Measurements from ENCODE around the gene DOCK9.
"Not testable (repeated sequence)": the region's sequence is repeated elsewhere in the genome, so short reads cannot be mapped to it uniquely, and the experiment has no call there.

DOCK9 gene

DNA sequence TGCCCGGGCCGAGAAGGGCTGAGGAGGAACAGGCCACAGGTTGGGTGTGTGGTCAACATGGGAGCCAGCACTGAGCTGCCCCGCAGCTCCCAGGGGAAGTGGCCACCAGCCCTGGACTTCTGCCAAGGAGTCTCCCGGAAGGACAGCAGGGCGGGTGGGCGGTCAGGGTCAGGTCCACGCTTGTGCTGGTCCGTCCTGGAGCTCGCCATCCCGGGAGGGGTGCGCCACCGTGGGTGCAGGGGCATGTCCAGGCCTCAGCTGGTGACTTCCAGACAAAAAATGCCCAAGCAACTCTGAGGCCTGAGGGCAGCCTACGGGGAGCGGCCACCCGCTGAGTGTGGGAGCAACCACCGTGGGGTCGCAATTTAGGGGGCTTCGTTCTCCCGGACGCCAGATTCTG, 203.9 kb downstream of the DOCK9 start:
- no peak for DNase-seq (ENCODE audit: low spot score)

DNA sequence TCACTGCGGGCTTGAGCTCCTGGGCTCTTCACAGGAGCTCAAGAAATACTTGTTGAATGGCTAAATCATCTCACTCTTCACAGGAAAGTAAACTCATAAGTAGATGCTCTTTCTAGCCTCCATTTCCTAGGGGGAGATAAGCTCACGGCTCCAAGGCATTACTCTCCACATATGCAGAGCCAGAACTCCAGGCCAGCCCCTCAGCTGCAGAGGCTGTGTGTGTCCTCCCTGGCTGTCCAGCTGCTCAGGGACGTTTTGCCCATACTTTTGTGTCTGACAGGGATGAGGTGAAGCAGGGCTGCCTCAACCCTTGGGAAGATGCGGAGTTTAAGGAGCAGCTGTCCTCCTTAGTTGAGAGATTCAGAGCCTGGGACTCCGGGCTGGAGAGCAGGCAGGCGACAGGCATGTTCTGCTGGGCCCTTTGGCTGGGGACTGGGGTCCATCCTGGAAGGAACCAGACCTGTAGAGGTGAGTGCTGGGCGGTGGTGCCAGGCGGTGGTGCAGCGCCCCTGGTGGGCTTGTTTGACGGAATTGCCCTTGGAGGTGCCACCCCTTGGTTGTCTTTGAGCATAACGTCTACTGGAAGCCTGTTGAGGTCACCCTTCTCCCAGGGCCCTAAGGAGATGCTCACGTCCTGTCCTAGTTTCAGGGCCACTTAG, 204.9 kb downstream of the DOCK9 start:
- DNase-seq (ENCODE audit: low spot score): no peak

DNA sequence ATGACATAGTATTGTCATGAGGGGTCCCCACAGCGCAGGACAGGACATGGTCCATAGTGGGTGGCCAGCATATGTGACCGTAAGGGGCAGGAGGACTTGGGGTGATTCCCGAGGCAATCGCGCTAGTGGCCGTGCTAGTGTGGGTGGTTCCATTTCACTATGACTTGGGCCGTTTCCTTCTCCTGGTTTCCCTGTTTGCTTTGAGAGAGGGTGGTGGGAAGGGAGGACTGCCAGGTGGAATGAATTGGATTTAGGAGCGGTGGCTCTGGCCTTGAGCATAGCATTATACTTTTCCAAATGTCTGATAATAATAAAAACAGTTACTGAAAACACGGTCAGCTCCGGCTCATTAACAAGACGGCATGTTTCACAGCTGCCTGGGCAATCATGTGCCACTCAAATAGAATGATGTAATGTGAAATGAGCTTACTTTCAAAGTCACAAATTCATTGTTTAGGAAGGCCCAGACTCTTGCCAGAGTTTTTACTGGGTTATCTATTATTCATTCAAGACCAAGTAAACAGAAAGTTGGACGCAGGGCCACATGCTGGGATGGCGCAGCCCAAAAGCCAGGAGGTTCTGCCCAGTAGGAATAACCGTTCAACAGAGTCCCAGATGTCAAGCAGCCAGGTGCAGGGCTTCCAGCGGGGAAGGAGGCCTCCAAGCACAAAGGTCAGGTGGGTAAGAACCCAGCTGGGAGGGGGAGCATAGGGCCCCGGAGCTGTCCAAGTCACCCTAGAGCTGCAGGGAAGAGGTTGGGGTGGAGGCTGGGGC, 205.8 kb downstream of the DOCK9 start:
- DNase-seq (ENCODE audit: low spot score): no peak

DNA sequence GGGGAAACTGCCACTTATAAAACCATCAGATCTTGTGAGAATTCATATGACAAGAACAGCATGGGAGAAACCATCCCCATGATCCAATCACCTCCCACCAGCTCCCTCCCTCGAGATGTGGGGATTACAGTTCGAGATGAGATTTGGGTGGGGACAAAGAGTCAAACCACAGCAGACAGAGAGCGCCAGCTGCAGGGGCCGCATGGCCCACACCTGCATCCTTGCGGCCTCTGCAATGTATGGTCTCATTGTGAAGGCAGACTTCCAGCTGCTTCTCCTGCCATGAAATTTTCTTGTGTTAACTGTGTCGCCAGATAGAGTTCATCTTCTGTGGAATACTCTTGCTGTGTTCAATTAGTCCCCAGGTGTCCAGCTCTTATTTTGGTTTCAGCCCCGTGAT, 208.1 kb downstream of the DOCK9 start:
- DNase-seq (ENCODE audit: low spot score): no peak

DNA sequence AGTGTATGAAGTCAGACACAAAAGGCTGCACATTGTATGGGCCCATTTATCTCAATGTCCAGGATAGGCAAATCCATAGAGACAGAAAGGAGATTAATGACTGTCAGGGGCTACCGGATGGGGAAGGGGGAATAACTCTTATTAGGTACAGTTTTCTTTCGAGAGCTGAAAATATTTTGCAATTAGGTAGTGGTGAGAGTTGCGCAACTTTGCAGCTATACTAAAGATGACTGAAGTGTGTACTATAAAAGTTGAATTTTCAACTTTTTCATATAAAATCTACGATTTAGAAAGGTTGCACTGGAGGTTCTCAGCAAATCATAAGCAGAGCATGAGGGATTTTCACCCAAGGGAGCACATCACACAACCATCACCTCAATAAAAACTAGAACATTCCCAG, 209.3 kb downstream of the DOCK9 start:
- no peak for DNase-seq (ENCODE audit: low spot score)

DNA sequence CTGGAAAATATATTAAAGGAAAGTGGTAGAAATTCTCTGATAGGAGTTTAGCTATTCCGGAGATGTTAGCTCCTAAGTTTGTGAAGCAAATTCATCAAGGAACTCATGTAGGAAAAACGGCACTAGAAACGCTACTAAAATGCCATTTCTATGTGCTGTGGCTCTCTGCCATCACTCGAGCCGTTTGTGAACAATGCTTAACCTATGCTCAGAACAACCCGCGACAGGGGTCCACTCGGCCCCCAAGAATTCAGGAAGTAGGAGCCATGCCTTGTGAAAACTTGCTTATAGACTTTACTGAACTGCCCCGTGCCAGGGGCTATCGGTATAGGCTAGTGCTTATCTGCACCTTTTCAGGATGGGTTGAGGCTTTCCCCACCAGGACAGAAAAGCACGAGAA, 211.2 kb downstream of the DOCK9 start:
- no peak for DNase-seq (ENCODE audit: low spot score)

DNA sequence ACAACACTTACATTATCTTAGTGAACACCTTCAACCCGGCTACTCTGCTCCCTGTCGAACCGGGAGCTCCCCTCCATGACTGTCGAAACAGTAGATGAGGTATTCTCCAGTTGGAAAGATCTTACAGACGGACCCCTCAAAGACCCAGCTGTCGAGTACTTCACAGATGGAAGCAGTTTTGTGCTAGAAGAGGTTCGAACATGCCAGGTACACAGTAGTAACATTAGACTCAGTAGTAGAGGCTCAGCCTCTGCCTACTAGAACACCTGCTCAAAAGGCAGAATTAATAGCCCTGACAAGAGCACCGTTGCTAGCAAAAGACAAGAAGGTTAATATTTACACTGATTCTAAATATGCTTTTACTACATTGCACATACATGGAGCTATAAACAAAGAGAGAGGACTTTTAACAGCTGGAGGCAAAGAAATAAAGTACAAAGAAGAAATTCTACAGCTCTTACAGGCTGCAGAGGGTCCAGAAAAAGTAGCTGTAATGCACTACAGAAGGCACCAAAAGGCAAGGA, 211.8 kb downstream of the DOCK9 start:
- DNase-seq (ENCODE audit: low spot score): no peak

DNA sequence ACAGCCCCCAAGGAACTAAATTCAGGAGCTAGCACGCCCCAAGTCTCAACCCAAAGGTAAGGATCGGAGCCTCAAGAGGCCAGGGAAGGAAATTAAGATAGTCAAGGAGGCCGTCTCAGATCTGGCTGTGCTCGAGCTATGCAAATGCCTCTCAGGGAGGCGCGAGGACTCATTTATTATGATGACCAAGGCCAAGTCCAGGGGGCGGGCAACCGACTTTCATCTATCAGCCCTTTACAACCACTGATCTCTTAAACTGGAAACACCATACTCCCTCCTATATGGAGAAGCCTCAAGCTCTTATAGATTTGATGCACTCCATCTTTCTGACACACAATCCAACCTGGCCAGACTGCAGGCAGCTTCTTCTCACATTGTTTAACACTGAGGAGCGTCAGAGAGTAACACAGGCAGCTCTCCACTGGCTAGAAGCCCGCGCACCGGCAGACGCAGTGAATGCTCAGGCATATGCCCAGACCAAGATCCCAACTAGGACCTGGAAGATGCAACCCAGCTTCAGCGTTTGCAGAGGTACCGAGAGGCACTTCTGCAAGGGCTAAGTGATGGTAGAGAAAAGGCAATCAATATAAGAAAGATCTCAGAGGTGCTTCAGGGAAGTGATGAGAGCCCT, 215.8 kb downstream of the DOCK9 start:
- DNase-seq (ENCODE audit: low spot score): no peak

DNA sequence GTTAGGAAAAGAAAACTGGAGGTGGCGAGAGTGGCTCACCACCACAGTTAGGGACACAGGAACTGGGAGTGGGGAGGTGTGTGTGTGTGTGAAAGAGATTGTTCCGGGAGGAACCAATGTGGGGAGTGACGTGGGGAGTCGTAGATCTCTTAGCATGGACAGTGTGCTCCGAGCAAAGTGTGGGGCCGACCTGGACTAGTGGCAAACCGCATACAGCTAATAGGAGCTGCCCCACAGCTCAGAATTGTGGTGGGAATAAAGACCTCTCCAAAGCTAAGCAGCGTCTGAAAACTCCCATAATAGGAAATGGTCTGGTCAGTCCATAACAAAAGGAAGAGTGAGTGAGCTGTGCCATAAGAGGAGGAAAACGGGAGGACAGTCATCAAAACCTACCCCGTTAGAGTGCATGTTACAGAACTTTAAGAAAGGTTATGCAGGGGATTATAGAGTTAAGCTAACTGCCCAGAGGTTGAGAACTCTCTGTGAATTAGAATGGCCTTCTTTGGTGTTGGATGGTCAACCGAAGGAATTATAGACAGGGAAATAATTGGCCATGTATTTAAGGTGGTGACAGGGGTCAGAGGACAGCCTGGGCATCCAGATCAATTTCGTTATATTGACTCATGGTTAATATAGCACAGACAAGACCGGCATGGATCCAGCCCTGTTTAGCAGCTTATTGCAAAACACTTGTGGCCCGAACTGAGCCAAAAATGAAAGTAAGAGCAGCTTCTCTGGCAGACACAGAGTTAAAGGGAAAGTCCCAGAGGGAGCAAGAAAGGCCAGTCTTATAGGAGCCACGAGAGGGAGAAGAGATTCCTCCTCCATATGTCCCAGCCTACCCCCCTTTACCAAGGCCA, 216.5 kb downstream of the DOCK9 start:
- DNase-seq (ENCODE audit: low spot score): no peak

DNA sequence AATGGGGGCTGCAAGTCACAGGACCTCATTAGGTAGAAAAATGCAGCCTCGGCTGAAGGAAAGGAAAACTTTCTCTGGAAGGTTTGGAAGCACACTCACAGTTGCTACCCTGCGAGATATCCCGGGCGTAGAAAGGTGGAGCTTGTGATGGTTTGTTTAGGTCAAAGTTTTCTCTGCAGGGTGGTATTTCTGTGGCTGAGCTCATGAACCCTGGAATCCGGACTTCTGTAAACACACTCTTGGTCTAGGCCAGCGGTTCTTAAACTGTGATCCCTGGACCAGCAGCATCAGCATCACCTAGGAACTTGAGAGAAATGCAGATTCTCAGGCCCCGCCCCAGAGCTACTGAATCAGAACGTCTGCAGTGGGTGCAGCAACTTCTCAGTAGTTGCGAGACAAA, 222.1 kb downstream of the DOCK9 start:
- DNase-seq (ENCODE audit: low spot score): no peak

DNA sequence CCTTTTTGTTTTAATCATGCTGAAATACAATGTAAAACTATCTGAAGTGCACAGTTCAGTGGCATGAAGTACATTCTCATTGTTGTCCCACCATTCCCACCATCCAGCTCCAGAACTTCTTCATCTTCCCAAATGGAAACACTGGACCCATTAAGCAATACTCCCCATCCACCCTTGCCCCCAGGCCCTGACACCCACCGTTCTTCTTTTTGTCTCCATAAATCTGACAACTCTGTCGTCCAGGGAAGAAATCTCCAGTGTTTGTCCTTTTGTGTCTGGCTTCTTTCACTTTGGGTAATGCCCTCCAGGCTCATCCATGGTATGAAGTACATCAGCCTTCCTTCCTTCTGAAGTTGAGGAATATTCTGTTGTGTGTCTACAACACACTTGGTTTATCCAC, 222.7 kb downstream of the DOCK9 start:
- DNase-seq (ENCODE audit: low spot score): no peak

DNA sequence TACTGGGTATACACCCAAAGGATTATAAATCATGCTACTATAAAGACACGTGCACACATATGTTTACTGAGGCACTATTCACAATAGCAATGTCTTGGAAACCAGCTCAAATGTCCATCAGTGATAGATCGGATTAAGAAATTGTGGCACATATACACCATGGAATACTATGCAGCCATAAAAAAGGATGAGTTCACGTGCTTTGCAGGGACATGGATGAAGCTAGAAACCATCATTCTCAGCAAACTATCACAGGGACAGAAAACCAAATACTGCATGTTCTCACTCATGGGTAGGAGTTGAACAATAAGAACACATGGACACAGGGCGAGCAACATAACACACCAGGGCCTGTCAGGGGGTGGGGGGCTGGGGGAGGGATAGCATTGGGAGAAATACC, 223.4 kb downstream of the DOCK9 start:
- not testable (repeated sequence) for DNase-seq (ENCODE audit: low spot score)

DNA sequence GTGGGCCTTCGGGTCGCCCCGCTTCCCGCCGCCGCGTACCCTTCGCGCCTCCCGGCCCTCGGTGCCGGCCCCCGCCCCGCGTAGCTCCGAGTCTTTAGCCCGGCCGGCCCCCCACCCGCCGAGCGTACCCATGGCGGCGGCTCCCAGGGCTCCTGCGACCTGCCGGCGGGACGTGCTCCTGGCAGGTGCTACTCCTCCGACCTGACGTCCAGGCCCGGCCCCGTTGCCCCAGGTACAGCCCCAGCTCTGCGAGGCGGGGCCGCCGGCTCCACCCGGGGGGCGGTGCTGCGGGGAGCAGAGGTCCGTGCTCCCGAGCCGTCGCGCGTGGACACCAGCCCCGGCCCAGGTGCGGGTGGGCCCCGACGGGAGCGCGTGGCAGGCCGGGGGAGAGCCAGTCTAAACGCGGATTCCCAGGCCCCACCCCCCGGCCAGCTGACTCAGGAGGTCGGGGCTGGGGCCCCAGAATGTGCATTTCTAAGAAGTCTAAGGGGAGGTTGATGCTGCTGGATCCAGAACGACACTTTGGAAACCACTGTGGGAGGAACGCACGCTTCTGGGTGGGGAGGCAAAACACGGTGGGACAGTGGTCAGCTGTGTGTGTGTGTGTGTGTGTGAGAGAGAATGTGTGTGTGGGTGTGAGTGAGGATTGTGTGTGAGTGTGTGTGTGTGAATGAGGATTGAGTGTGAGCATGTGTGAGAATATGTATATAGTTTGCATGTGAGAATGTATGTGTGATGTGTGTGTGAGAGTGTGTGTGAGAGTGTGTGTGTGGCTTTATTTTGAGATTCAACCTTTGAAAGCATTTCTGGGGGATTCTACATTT, 225.2 kb downstream of the DOCK9 start, which contains the start of gene SLC15A1:
SLC15A1 (minus strand) TSS at position 206 of the 824 bp plus-strand sequence; CDS start at position 132, 74 bp downstream.
- DNase-seq (ENCODE audit: low spot score): no peak

DNA sequence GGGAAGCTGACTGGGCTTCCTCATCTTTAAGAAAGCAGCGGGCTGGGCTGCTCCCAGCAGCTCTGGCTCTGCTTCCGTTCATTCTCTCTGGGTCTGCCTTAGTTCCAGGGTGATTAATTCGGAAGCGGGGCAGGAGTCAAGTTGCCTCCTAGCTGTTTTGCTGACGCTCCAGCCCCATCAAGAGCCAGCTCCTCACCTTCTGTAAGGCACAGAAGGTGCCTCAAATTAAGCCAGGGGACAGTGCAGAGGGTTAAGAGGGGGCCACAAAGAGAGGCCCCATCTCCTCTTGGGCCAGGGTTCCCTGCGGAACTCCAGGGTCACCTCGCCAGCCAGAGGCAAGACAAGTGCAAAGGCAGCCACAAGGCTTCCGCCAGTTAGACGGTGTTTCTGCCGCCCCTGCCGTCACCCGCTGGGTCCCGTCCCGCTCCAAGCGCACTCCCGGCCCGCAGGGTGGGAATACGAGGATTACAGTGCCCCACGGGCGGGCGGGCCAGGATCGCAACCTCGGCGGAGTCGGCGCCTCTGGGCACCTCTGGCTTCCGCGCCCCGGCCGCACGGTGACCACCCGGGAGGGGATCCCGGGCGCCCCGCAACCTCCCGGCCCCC, 225.9 kb downstream of the DOCK9 start:
- DNase-seq (ENCODE audit: low spot score): no peak

DNA sequence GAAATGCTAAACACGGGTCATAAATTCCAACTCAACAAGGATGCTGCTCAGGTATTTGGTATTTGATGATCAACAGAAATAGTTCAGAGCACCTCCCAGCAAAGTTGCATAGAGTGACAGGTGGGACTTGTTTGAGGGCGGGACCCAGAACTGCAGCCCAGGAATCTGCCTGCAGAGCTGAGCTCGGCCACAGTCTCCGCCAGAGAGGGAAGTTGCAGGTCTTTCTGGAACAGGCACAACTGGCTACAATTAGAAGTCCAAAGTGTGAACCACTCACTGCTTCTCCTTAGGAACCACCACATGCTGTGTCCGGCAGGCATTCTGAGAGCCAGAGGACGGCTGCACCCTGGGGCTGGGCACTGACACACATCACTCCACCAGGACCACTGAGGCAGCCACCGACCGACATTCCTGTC, 226.5 kb downstream of the DOCK9 start:
- no peak for DNase-seq (ENCODE audit: low spot score)

DNA sequence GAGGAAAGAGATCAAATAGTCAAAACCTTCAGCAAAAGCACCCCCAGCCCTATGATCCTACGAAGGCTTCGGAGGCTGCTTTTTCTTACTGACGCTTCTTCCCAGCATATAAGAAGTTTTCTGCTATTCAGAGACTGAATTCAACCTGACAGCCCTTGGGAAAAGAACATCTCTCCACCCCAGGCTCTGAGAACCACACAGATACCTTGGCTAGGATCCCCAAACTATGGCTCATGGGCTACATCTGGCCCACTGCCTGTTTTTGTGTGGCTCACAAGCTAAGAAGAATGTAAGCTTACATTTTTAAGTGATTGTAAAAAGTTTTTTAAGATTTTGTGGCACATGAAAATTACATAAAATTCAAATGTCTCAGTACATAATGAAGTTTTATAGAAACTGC, 228.4 kb downstream of the DOCK9 start:
- no peak for DNase-seq (ENCODE audit: low spot score)

DNA sequence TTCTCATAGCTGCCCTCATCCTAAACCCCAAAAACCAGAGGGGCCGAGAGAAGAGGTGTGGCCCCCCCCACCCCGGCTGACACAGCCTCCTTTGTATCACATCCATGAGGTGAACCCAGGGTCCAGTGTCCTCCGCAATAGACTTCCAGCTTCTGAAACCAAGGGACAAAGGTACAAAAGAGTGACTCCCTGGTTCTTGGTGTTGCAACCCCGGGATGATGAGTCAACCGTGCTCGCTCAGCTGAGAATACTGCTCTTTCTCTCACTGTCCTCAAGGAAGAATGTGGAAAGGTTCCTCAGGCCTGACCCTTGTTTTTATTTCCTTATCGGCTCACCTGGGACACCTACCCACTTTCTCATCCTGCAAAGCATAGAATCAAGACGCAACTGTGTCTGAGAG, 230.9 kb downstream of the DOCK9 start:
- no peak for DNase-seq (ENCODE audit: low spot score)
